ENCODE measurements around the gene CDH8.

- TF ChIP-seq CTCF (IDR thresholded peaks at IDR 0.05) (no peak), EP300 (IDR thresholded peaks at IDR 0.05; ENCODE audit: low read depth) (no peak), POLR2AphosphoS5 (IDR thresholded peaks at IDR 0.05) (no peak), POLR2A (IDR thresholded peaks at IDR 0.05) (no peak)
Measured at GRCh38 chr16:61820820-61821219, 215.4 kb downstream of the CDH8 start.
